Measurements from ENCODE around the gene CDIPT.

GRCh38 chr16:29819506-29819905 lies 43.5 kb downstream of the CDIPT start:
- TF ChIP-seq POLR2AphosphoS5 (IDR thresholded peaks at IDR 0.05; ENCODE audit: borderline replicate concordance, low read depth, low read length) (no peak), EZH2 (IDR thresholded peaks at IDR 0.05) (no peak), FOXP2 (optimal IDR thresholded peaks at IDR 0.05; ENCODE audit: control extremely low read depth, extremely low read length, insufficient read depth) (no peak)

Data from SK-N-MC (cell line).